22Rv1 (cell line): ENCODE data around the gene AHDC1.

Experiments used
- ZFX ChIP-seq: fragments of 450-650 bp; IDR thresholded peaks from 2 replicates; pipeline ENCODE4 v1.6.1; 2017; ENCODE audit warnings: antibody characterized with exemption, borderline replicate concordance
- TF ChIP-seq, protein P1 (sequence below): fragments of 450-650 bp; IDR thresholded peaks from 2 replicates; pipeline ENCODE4 v1.5.1; 2017; ENCODE audit warnings: mild to moderate bottlenecking

DNA sequence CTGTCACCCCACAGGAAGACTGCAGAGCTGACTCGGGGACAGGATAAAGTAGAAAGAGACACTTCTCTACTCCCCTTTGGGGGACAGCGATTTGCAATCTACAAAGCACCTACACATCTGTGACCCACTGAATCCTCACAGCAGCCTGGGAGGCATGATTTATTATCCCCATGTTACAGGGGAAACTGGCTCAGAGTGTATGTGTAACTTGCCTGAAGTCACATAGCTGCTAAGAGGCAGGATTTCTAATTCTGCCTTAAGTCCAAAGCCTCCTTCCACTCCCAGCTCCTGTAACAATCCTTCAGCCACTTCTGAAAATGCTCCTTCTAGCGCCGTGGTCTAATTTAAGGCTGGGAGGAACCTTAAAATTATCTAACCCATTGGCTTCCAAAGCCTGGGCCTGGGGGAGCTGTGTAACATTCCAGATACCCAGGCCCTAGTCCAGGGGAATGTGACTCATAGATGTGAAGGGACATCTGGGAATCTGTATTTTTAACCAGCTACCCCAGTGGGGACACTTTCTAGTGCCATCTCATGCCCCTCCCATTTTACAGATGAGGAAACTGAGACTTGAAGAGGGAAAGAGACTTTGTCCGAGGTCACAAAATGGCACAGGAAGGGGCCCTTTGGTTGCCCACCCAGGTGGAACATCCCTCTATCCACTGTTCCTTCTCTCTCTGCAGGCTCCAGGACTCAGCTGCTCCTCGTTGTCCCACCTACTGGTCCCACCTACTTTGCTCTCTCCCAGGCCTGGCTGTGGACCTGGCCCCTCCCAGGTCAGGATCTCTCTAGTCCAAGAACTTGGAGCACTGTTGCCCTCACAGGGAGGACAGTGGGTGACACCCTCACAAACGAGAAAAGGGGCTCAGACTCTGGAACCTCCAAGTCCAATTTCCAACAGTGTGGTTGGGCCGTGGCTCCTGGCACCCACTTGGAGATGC lies 48.9 kb downstream of the AHDC1 start:
- TF ChIP-seq, protein P1, sequence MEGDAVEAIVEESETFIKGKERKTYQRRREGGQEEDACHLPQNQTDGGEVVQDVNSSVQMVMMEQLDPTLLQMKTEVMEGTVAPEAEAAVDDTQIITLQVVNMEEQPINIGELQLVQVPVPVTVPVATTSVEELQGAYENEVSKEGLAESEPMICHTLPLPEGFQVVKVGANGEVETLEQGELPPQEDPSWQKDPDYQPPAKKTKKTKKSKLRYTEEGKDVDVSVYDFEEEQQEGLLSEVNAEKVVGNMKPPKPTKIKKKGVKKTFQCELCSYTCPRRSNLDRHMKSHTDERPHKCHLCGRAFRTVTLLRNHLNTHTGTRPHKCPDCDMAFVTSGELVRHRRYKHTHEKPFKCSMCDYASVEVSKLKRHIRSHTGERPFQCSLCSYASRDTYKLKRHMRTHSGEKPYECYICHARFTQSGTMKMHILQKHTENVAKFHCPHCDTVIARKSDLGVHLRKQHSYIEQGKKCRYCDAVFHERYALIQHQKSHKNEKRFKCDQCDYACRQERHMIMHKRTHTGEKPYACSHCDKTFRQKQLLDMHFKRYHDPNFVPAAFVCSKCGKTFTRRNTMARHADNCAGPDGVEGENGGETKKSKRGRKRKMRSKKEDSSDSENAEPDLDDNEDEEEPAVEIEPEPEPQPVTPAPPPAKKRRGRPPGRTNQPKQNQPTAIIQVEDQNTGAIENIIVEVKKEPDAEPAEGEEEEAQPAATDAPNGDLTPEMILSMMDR, result no peak
- TF ChIP-seq ZFX, result no peak
